Measurements from ENCODE around the gene ABCB9.

DNA sequence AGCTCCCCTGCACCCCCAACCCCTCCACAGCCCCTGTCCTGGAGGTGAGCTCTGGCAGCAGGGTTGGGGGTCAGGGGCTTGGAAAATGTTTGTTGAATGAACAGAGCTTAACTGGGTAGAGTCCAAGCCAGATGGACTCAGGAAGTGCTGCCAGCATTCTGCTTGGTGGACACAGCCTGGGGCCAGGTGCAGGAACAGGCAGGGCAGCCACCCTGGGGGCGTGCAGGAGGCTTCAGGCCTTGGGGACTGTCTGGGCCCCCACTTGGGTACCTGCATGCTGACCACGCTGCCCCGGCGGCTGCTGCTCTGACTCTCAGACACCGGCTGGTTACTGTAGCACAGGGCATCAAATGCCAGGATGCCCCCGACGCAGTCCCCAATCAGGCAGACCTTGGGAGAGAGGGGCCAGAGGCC, 29.9 kb upstream of the ABCB9 start:
- TF ChIP-seq, protein P1, sequence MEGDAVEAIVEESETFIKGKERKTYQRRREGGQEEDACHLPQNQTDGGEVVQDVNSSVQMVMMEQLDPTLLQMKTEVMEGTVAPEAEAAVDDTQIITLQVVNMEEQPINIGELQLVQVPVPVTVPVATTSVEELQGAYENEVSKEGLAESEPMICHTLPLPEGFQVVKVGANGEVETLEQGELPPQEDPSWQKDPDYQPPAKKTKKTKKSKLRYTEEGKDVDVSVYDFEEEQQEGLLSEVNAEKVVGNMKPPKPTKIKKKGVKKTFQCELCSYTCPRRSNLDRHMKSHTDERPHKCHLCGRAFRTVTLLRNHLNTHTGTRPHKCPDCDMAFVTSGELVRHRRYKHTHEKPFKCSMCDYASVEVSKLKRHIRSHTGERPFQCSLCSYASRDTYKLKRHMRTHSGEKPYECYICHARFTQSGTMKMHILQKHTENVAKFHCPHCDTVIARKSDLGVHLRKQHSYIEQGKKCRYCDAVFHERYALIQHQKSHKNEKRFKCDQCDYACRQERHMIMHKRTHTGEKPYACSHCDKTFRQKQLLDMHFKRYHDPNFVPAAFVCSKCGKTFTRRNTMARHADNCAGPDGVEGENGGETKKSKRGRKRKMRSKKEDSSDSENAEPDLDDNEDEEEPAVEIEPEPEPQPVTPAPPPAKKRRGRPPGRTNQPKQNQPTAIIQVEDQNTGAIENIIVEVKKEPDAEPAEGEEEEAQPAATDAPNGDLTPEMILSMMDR (IDR thresholded peaks at IDR 0.05): no peak
- TF ChIP-seq POLR2AphosphoS5 (IDR thresholded peaks at IDR 0.05; ENCODE audit: insufficient read depth in 1 of 2, low read depth in 1 of 2) (no peak), POLR2A (IDR thresholded peaks at IDR 0.05) (no peak)
